Stomach smooth muscle (tissue), 2 donors: ENCODE measurements around the gene SFT2D3.
"Not testable (repeated sequence)": the region's sequence is repeated elsewhere in the genome, so short reads cannot be mapped to it uniquely, and the experiment has no call there.

Source experiments
- H3K27ac ChIP-seq: one replicate; pipeline ENCODE4 v1.7.0; 2013; ENCODE audit warnings: mild to moderate bottlenecking, low read length, inconsistent platforms
- H3K27me3 ChIP-seq, 2 donors: one replicate each; pipeline ENCODE4 v1.7.0; 2013; ENCODE audit warnings: low read length in 2 of 2; ENCODE audit not compliant: insufficient read depth in 2 of 2, control insufficient read depth in 1 of 2
- H3K36me3 ChIP-seq, 2 donors: one replicate each; pipeline ENCODE4 v1.7.0; 2013; ENCODE audit warnings: low read length in 2 of 2; ENCODE audit not compliant: control insufficient read depth in 2 of 2, insufficient read depth in 2 of 2
- H3K4me1 ChIP-seq: one replicate; pipeline ENCODE4 v1.7.0; 2013; ENCODE audit warnings: low read length; ENCODE audit not compliant: control insufficient read depth, insufficient read depth
- H3K4me3 ChIP-seq, 2 donors: one replicate each; pipeline ENCODE4 v1.7.0; 2013; ENCODE audit warnings: low read length in 2 of 2
- H3K9ac ChIP-seq, 2 donors: one replicate each; pipeline ENCODE4 v1.7.0; 2013; ENCODE audit warnings: low read length in 2 of 2, mild to moderate bottlenecking in 1 of 2
- H3K9me3 ChIP-seq, 2 donors: one replicate each; pipeline ENCODE4 v1.7.0; 2013; ENCODE audit warnings: low read length in 2 of 2; ENCODE audit not compliant: control insufficient read depth in 2 of 2
- donor health status: healthy.
- donor health status: Pancreatic carcinoma.

The SFT2D3 gene

DNA sequence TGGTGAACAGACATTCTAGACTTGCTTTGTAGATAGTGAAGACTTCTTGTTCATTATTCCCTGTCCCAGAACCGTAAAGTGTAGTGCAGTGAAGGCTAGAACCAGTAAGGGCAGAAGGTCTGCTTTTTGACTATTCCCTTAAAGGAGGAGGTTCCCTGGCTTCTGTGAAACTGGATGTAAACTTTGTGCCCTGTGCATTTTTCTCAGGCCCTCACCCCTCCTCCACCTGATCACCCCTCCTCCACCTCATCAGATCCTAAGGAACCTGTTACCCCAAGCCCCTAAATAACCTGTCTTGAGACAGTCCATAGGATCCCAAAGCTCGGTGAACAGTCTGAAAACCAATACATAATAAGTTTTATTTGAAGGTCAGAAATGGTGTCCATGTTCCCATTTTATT is 33.7 kb downstream of the SFT2D3 start:
- no peak overlapping the region for H3K4me3 ChIP-seq
- peaks cover 0 to under 1% of the 10 kb centered on the region in 2 donors for H3K36me3 ChIP-seq
- H3K9me3 ChIP-seq: no peaks in the 10 kb centered on the region
- H3K4me1 ChIP-seq: peaks cover 3% of the 10 kb centered on the region
- H3K27me3 ChIP-seq: no peaks in the 10 kb centered on the region
- H3K9ac ChIP-seq: no peak overlapping the region
- H3K27ac ChIP-seq: no peak overlapping the region

DNA sequence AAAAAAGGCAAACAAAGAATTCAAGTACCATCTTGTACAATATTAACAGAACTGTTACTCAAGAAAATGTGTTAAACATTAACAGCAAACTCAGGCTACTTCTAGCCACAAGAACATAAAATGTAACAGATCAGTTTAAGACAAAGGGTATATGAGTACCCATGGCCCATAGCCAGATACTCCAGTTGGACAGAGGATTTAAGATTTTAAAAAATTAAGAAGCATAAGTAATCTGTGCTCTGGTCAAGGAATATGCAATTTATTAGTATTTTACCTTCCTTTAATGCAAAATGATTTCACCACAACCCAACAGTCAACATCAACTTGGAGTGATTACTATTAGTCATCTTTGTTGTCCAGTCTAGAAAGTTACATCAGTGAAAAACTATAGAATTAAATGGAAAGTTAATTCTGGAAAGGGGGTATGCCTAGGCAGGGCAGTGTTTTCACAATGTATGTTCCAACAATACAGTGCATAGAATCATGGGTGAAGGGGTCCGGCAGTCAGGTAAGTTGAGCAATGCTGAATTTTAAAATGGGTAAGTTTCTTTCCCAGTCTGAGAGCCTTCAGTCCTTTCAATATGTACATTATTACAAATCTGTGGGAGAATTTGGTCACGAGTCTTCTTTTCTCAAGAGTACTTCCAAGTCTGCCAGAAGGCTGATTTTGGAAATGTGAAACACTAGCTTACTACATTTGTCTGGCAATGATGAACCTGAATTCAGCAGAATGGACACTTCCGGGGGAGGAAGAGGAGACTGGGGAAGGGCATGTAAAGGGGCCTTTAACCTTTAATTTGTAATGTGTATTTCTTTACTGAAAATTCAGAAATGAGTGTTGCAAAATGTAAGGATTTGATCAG is 34.5 kb downstream of the SFT2D3 start:
- H3K36me3 ChIP-seq: peaks cover 0 to 4% of the 10 kb centered on the region in 2 donors
- H3K9me3 ChIP-seq: no peaks in the 10 kb centered on the region
- H3K9ac ChIP-seq: no peak overlapping the region
- H3K4me3 ChIP-seq: no peak overlapping the region
- no peak overlapping the region for H3K27ac ChIP-seq
- no peaks in the 10 kb centered on the region for H3K27me3 ChIP-seq
- H3K4me1 ChIP-seq: peaks cover 3% of the 10 kb centered on the region

DNA sequence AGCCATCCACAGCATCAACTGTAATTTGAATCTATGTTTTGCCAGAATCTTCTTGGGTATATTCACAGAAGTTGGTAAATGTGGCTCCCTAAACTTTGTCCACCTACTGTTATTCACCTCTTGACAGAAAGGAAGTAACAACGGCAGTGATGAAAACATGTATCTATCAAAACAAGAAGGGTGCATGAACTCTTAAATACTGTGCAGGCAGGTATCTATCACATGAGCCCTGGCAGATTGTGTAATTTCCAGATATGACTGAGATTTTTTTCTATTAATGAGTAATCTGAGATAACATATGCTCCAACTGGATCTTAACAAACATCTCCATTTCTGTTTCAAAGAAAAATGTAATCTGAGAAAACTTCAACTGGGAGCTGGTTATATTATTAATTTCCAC is 36.6 kb downstream of the SFT2D3 start:
- H3K9me3 ChIP-seq: no peaks in the 10 kb centered on the region
- H3K4me3 ChIP-seq: no peak overlapping the region
- peaks cover 0 to 11% of the 10 kb centered on the region in 2 donors for H3K36me3 ChIP-seq
- peaks cover 3% of the 10 kb centered on the region for H3K4me1 ChIP-seq
- no peak overlapping the region for H3K27ac ChIP-seq
- no peaks in the 10 kb centered on the region for H3K27me3 ChIP-seq
- H3K9ac ChIP-seq: no peak overlapping the region

DNA sequence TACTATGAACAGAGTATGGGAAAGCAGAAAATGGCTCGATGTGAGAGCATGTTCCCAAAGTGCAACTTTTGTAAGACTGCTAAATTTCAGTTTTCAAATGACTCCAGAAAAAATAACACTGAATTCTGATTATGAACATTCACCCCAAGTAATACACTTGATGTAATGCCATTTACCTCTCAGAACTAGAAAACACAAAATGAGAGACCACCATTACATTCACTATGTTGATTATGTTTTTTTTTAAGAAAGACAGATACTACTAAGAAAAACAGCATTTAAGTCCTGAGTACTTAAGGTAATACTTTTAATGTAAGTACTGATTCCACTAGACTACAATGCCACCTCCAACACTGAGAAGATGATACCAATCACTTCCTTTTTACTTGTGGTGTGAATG is 38.5 kb downstream of the SFT2D3 start:
- Histone ChIP-seq H3K27ac (no peak overlapping the region), H3K4me1 (peaks cover under 1% of the 10 kb centered on the region), H3K9ac (no peak overlapping the region), H3K27me3 (no peaks in the 10 kb centered on the region), H3K4me3 (no peak overlapping the region), H3K9me3 (no peaks in the 10 kb centered on the region), H3K36me3 (peaks cover 1 to 11% of the 10 kb centered on the region in 2 donors)

DNA sequence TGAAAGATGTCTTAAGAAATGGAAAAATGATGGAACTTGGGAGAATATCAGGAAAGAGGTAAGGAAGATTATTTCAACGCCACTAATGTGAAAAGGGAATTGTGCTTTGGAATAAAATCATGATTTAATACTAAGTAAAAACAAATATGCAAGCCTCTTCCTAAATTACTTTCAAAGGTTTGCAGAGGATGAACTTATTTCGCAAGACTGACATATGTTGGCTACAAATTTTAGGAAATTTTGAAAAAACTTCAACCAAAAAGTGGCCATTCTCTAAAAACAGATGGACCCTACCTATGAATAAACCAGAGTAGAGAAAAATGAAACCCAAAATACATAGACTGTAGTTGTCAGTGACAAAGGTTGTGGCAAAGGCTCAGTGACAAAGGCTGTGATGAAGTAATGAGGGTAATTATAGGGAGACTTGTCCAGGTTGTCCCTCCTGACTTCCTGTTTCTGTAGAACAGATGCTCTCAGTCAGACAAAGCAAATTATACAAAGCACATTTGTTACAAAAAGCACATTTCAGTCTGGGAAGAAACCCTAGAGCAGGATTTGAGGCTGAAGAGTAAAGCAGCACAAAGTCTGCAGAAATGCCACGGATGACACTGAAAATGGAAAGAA is 39.5 kb downstream of the SFT2D3 start:
- H3K4me1 ChIP-seq: peaks cover 5% of the 10 kb centered on the region
- no peaks in the 10 kb centered on the region for H3K9me3 ChIP-seq
- no peaks in the 10 kb centered on the region for H3K27me3 ChIP-seq
- no peak overlapping the region for H3K27ac ChIP-seq
- no peak overlapping the region for H3K4me3 ChIP-seq
- H3K36me3 ChIP-seq: peaks cover 5 to 11% of the 10 kb centered on the region in 2 donors
- H3K9ac ChIP-seq: no peak overlapping the region

DNA sequence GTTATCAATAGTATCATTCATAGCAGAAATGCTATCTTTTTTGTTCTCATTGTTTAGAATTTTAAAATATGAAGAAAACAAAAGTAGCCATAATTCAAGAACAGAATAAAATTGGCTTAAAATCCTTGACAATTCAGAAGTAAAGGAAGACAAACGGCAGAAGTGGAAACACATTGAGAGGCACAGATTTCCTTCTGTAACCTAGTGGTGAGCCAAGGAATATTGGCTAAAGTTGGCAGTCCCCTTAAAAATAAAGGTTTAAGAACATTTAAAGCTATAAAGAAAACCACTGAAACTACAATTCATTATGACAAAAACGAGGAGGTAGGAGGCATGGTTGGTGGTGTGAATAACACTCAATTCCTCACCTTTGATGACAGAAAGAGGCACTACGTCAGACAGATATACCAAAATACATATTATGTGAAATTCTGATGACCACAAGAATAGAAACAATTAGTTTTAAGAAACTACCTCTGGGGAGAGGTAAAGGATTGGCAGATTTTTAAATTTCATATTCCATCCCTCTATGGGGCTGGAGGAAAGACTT is 42.3 kb downstream of the SFT2D3 start:
- Histone ChIP-seq H3K9ac (no peak overlapping the region), H3K9me3 (no peaks in the 10 kb centered on the region), H3K4me1 (peaks cover 7% of the 10 kb centered on the region), H3K27ac (no peak overlapping the region), H3K36me3 (peaks cover 5 to 14% of the 10 kb centered on the region in 2 donors), H3K4me3 (no peak overlapping the region), H3K27me3 (no peaks in the 10 kb centered on the region)

DNA sequence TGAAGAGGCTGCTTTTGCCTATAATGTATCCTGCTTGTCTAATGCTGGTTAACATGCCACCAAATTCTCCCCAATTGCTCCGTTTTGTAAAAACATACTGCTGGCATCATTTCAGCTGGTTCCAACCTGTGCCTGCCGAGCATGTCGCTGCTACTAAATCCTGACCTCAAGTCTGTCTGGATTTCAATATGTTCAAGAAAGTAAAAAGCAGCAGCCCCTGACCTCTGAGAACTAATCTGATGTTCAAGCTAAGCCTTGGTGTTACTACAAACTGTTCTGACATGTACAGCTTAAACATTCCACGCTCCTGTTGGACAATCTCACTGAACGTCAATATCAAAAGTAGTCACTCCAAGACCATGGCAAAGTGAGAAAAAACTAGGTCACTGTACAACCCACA is 46.3 kb downstream of the SFT2D3 start:
- H3K9me3 ChIP-seq: no peaks in the 10 kb centered on the region
- no peak overlapping the region for H3K4me3 ChIP-seq
- peaks cover 3 to 5% of the 10 kb centered on the region in 2 donors for H3K36me3 ChIP-seq
- no peak overlapping the region for H3K27ac ChIP-seq
- H3K4me1 ChIP-seq: peaks cover 7% of the 10 kb centered on the region
- H3K9ac ChIP-seq: no peak overlapping the region
- H3K27me3 ChIP-seq: no peaks in the 10 kb centered on the region

DNA sequence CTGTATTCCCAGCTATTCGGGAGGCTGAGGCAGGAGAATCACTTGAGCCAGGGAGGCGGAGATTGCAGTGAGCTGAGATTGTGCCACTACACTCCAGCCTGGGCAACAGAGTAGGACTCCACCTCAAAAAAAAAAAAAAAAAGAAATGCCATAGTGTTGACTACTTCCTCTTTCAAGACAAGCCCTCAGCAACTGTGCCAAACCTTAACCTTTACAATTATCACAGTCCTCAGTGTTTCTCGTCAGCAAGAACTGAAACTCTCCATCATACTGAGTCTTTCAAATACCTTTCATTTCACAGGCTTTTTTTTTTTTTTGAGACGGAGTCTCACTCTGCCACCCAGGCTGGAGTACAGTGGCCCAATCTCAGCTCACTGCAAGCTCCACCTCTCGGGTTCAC is 48.2 kb downstream of the SFT2D3 start:
- H3K9ac ChIP-seq, H3K4me1 ChIP-seq, H3K4me3 ChIP-seq, H3K27me3 ChIP-seq, H3K27ac ChIP-seq, H3K9me3 ChIP-seq, H3K36me3 ChIP-seq: not testable (repeated sequence)

DNA sequence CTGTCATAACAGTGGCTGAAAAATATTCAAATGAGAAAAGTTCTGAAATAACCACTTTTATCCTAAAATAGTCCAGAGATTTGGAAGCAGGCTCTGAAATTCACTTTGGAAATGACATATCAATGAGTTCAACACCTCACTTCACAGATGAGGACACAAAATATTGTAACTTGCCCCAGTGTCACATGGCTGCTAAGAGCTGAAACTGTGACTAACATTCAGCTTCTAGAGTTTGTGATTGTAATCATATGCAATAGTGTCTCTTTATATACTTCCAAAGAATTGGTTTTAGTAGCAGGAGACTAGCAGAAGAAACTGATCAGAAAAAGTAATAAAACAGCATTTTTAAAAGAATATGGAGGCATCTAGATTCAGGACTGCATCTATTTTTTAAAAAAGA is 52.1 kb downstream of the SFT2D3 start:
- Histone ChIP-seq H3K4me1 (no peaks in the 10 kb centered on the region), H3K27me3 (no peaks in the 10 kb centered on the region), H3K27ac (no peak overlapping the region), H3K4me3 (no peak overlapping the region), H3K9ac (no peak overlapping the region), H3K9me3 (no peaks in the 10 kb centered on the region), H3K36me3 (peaks cover 6% of the 10 kb centered on the region in 2 donors)

DNA sequence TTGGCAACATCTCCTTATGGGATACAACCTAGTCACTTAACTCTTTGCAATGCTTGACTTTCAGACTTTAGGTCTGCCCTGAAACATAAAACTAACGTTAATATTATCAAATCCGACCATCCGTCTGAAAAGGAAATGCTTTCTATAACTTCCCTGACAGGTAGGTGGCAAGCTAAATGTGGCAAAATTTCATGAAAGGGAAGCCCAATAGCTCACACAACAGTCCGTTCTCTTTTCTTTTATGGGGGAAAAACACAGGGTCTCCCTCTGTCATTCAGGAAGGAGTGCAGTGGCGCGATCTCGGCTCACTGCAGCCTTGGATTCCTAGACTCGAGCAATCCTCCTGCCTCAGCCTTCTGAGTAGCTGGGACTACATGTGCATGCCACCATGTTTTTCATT is 52.9 kb downstream of the SFT2D3 start:
- H3K27ac ChIP-seq: no peak overlapping the region
- peaks cover 3 to 6% of the 10 kb centered on the region in 2 donors for H3K36me3 ChIP-seq
- H3K9ac ChIP-seq: no peak overlapping the region
- H3K4me1 ChIP-seq: no peaks in the 10 kb centered on the region
- H3K4me3 ChIP-seq: no peak overlapping the region
- no peaks in the 10 kb centered on the region for H3K9me3 ChIP-seq
- no peaks in the 10 kb centered on the region for H3K27me3 ChIP-seq
